Smooth muscle cell of the brain vasculature (primary cell): ENCODE results near the gene INPP4B.

ENCODE experiments used
- DNase-seq: peaks from one replicate; pipeline ENCODE4 v3.0.0-alpha.2; 2012; ENCODE audit warnings: low read depth, low spot score

INPP4B gene

GRCh38 chr4:142309772-142310171, 536.3 kb downstream of the INPP4B start:
- DNase-seq, result no peak

DNA sequence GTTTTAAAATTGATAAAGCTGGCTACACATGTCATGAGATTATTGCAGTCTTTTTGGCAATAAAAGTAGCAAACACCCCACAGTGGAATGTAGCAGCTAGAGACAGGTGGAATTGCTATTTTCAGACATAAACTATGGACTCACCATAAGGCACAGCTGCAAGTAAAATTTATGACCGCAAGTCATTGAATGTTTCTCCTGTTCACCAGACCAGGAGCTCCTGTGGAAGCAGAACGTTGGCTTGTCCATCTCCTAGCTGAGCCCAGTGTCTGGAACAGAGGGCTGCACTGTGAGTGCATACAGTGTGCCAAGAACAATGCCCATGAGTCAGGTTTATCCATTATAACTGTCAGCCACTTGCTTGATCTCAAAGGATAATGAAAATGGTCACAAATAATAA, 538.2 kb downstream of the INPP4B start:
- DNase-seq, result no peak

- no peak for DNase-seq
These were observed 548.8 kb downstream of the INPP4B start for GRCh38 chr4:142297313-142297712.

GRCh38 chr4:142293536-142293935, 552.6 kb downstream of the INPP4B start:
- no peak for DNase-seq

DNA sequence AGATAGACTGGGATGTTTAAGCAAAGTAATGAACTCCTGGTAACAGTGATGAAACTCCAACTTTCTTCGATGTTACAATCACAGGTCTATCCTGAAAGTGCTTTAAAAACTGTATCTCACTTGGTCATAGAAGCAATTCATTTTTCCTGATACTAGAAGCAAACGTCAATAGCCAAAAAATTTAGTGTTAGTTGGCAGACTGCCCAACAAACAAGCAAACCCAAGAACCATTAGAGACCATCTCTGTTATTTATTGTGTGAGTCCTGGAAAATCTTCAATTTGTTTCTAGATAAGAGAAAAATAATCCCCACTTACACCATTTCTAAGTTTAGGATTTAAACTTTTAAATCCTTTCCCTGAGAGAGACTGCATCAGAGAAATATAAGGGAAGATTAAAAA, 553.9 kb downstream of the INPP4B start:
- no peak for DNase-seq

GRCh38 chr4:142291299-142292050, 554.6 kb downstream of the INPP4B start:
- DNase-seq, result no peak

DNA sequence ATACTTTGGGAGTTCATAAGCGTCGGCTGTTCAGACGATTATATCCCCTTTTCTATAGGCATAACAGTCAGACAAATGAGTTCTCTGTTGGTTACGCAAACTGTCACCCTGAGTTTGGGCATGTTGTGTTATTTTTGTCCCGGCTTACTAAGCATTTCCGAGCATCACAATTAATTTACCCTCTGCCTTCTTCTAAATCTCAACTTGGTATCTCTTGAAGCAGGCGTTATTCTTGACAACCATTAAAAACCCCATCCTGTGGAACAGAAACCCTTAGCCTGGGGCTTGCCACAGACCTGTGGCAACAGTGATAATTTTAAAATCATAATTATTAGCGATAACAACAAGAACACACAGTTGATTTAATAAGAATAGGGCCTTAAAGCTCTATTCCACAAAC, 558.7 kb downstream of the INPP4B start:
- DNase-seq, result no peak

GRCh38 chr4:142285222-142285583, 560.9 kb downstream of the INPP4B start:
- no peak for DNase-seq

DNA sequence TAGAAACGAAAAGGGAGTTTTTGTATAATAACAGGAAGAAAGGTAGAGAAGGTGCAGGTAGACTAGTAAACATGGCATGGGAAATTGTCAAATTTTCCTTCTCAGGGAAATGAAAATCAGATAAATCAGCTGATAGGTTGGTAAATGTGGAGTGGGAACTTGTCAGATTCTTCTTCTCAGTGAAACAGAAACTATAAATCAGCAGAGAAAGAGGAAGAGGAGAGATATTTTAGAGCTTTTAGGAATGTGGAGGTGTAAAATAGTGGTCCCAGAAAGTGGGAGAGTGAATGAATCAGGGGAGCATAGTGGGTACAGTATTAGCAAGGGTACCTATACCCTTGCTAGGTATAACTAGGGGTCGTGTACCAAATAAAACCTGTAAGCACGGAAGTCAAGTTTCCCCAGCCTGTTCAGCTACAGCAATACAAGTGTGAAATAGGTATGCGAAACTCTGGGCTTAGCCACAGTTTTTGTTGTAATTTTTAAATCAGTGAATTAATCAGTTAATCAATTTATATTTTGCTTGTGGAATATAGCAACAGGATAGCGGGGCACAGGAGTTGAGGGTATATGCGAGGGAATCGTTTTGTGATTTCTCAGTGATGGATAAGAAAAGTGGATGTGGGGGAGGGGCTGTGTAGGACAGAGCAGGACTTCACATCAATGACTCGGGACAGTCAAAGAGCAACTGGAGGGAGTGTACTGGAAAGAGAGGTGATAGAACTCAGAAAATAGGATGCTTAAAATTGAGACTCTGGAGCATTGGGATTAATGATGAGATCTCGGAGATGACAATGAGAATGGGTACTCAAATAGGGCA, 561.5 kb downstream of the INPP4B start:
- DNase-seq, result no peak

DNA sequence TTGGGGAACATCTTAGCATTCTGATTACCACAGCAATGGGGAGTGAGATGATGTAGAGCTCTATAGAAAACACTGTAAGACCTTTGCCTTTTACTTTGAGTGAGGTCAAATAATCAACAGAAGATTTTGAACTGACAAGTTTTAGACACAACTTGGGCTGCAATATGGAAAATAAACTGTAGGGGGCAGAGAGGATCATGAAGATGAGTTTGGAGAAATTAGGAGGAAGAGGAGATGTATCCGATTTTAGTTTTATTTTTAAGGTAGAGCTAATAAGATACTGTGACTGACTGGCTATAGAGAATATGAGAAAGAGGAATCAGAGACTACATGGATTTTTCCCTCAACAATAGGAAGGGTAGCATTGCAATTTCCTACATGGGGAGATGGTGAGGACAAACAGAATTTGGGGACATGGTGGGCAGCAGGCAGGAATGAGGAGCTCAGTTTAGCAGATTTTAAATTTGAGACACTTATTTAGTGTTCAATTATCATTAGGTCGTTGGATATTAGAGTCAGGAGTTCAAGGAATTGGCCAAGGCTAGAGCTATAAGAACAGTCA, 563.1 kb downstream of the INPP4B start:
- no peak for DNase-seq

DNA sequence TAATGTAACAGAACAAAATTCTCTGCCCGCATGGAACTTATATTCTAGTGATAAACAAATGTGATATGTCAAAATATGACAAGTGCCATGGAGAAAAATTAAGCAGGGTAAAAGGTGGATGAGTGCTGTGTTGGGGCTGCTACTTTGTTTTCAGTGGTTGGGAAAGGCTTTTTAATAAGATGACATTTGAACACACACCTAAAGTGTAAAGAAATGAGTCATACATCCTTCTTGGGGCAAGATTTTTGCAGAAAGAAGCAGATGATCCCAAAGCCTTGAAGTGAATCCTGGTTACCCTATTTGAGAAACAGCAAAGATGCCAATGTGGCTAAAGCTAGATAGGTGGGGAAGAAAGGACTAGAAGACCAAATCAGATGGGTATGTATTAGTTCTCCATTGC, 564.1 kb downstream of the INPP4B start:
- DNase-seq, result no peak

DNA sequence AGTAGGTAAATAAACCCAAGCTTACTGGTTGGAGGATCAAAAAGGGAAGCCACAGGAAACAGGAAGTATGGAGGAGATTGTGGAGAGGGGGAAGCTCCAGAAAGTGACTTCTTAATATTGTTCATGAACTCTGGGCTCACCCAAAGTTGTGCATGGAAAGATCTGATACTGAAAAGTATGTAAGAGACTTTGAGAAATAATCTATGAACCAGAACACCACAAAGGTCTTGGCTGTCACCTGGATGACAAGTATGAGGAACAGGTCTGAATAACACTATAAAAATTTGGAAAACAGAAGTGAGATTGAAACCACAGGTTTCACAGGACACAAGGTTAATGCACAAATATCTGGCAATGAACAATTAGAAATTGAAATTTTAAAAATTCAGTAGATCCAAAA, 567.4 kb downstream of the INPP4B start:
- DNase-seq, result no peak

GRCh38 chr4:142278171-142278570, 567.9 kb downstream of the INPP4B start:
- no peak for DNase-seq

GRCh38 chr4:142274137-142274536, 572.0 kb downstream of the INPP4B start:
- DNase-seq, result no peak

- DNase-seq, result no peak
These were observed 573.6 kb downstream of the INPP4B start for GRCh38 chr4:142272452-142272851.

GRCh38 chr4:142271832-142272231, 574.3 kb downstream of the INPP4B start:
- no peak for DNase-seq

DNA sequence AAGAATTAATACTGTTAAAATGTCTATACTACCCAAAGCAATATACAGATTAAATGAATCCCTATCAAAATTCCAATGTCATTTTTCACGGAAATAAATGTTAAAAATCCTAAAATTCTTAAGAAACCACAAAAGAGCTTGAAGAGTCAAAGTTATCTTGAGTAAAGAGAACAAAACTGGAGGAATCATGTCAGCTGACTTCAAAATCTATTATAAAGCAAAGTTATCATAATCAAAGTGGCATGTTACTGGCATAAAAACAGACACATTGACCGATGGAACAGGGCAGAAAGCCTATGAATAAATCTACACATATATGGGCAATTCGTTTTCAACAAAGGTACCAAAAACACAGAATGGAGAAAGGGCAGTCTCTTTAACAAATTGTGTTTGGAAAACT, 579.0 kb downstream of the INPP4B start:
- DNase-seq, result no peak

DNA sequence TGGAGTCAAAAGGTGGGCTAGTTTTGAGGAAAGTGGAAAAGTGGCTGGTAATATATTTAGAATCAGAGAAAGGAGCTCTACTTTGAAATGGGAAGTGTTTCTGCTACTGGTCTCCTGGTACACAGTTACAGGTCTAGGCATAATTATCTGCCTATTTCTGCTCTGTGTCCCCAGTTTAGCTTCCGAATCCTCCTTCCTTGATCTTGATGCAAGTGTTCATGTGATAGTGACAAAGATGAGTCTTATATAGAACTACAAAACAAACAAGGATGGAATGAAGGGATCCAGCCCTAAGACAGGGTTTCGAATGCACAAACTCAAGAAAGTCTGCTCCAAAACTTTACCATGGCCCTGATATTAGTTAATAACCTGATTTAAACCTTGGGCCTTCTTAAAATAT, 580.2 kb downstream of the INPP4B start:
- DNase-seq, result no peak

GRCh38 chr4:142265536-142265935, 580.6 kb downstream of the INPP4B start:
- no peak for DNase-seq

GRCh38 chr4:142264961-142265360, 581.1 kb downstream of the INPP4B start:
- DNase-seq, result no peak

DNA sequence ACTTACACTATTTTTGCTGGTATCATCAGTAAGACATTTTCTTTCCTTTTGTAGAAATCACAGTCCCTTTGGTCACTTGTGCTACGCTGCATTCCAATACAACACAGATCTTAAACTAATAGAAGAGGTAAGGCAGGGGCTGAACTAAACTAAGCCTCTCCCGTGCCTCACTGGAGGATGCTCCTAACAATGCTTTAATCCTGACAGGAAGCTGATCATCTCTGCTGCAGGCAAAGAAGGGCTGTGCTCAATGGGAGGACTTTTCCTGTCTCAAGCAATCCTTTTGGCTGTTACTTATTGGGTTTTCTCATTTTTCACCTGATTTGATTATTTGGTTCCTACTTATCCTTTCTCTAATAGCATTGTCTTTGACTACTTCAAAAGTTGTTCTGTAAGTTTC, 583.1 kb downstream of the INPP4B start:
- DNase-seq, result no peak

DNA sequence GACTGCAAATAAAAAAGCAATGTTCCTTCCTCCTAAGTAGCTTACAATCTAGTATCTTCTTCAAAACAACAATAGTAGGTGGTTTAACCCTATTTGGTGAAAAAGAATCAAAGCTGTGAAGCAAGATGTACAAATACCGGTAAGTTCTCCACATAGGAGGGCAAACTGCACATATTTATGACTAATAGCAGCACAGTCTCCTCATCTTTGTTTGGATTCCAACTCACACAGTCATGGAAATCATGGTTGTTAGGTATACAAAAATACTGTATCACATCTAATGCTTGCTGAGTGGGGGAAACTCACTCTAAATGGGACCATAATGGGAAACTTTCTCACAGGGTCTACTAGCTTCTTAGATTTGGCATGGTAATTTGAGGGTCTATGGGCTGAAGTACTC, 597.2 kb downstream of the INPP4B start:
- DNase-seq, result no peak

- DNase-seq, result no peak
These were observed 602.8 kb downstream of the INPP4B start for GRCh38 chr4:142243255-142243654.
